GM21390 (cell line): Measurements from ENCODE around the gene PRAF2.

Experiments used
- ATAC-seq: cut with Tn5 transposase; IDR thresholded peaks from one replicate; pipeline ENCODE4 v1.9.1; 2021; ENCODE audit not compliant: unreplicated experiment

The PRAF2 gene

DNA sequence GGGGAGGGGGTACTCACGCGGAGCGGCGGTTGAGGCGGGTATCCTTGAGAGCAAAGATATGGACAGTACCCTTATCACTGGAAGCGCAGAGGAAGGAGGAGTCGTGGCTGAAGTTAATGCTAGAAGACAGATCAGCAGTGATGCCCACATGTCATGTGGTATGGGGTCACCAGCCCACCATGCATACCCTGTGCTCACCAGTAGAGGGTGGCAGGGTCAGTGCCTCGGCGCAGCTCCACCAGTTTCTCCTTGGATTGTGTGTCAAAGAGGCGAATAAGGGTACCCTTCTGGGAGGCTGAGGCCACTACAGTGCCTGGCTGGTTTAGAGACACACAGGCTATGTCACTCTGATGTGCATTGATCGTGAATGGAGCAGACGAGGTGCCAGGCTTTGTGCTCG, 1.5 kb upstream of the PRAF2 start:
- no peak for ATAC-seq

DNA sequence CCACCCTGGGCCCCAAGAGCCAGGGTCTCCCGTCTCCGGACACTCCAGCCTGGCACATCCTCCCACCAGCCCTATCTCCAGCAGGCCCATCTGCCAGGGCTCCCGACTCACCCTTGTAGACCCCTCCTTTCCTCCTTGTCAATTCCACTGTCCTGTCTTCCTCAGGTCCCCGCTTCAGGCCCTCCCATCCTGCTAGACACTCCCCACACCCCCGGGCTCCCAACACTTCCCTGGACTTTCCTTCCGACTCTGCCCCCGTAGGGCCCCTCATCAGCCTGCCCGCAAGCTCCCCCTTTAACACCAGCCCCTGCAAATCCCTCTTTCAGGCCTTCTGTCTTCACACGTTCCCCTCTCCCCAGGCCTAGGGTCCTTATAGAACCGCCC, 1.1 kb downstream of the PRAF2 start:
- ATAC-seq = no peak

DNA sequence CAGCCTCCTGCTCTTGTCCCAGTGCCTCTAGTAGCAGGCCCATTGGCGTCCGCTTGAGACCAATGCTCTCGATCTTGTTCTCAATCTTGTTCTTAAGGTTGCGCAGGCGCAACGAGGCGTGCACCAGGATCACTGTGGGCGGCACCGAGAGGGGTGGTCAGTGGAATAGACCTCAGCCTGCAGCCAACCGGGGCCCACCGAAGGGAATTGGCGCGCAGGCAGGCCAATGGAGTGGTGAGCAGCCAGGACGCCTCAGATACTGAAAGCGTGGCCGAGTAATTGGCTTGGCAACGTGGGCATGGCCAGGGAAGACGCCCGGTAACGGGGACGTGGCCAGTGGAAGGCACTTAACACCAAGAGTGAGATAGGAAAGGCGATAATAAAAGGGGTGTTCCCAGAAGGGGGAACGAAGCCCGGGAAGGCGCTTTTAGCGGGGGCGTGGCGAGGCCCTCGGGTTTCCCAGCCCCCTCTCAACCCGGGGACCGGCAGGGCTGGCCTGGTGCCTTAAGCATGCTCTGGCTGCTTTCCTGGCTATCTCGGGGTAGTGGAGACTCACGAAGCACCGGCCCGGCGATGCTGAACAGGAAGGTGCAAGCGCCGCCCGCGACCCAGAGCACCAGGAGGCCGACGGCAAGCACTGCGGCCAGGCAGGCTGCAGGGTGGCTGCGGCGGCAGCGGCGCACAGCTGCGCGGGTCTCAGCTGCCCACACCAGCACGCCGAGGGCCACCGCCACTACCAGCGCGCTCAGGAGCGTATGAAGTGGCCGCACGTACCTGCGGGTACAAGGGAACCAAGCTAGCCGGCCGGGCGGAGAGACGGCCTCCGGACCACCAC, 1.7 kb downstream of the PRAF2 start:
- ATAC-seq = no peak

DNA sequence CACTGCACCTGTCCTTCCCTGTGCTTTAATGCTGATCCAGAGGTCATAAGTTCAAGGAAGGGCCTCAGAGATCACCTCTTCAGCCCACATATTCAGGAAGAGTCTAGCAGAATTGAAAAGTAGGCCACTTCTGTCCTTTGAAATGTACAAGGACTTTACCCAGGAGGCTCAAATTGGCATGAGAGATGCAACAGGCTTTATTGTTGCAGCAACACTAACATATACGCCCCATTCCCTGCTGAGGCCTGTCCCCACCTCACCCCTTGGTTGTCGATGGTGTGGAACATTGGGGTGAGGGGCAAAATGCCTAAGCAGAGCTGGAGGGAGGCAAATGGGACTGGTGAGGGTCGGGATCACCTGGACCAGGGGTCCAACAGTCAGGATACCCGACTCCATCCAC, 2.8 kb downstream of the PRAF2 start:
- no peak for ATAC-seq

DNA sequence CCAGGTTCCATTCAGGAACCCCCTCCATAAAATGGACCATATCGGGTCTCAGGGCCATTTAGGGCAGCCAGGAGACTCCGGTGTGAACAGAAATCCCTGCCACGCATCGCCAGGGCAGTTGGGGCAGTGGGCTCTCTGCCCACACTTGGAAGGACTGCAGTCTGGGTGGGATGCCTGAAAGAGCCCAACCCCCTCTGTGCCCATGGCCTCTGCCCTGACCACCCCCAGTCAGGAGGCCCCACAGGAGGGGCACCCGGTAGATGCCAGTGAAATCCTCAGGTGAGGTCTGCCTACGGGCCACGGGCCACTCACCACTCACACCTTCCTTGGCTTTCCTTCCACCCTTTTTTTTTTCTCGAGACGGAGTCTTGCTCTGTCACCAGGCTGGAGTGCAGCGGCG, 4.8 kb downstream of the PRAF2 start:
- ATAC-seq = no peak

DNA sequence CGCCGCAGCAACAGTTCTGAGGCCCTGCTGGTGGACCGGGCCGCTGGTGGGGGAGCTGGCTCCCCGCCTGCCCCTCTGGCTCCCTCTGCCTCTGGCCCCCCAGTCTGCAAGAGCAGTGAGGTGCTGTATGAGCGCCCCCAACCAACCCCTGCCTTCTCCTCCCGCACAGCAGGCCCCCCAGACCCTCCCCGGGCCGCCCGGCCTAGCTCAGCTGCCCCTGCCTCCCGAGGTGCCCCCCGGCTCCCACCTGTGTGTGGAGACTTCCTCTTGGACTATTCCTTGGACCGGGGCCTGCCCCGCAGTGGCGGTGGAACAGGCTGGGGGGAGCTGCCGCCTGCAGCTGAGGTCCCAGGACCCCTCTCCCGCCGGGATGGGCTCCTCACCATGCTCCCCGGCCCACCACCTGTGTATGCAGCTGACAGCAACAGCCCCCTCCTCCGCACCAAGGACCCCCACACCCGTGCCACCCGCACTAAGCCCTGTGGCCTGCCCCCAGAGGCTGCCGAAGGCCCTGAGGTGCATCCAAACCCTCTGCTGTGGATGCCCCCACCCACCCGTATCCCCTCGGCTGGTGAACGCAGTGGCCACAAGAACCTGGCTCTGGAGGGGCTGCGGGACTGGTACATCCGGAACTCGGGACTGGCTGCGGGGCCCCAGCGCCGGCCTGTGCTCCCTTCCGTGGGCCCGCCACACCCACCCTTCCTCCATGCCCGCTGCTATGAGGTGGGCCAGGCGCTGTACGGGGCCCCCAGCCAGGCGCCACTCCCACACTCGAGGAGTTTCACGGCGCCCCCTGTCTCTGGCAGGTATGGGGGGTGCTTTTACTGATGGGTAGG, 6.3 kb downstream of the PRAF2 start:
- no peak for ATAC-seq

DNA sequence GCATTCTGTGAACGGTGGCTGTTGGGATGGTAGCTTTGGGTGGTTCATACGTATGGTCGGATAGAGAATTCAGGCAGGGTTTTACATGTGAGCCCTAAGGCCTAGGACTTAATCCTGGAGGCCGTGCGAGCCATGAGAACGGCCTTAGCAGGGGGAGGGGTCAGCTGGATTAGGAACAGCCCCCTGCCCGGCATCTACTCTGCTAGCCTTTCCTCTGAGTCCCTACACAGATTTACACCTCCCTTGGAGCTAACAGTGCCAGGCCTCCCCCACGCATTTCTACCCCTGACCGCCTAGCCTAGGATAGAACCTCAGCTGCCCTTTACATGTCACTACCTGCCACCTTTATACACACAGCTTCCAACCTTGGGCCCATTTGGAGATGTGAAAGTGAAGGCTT, 7.1 kb downstream of the PRAF2 start:
- ATAC-seq = no peak

DNA sequence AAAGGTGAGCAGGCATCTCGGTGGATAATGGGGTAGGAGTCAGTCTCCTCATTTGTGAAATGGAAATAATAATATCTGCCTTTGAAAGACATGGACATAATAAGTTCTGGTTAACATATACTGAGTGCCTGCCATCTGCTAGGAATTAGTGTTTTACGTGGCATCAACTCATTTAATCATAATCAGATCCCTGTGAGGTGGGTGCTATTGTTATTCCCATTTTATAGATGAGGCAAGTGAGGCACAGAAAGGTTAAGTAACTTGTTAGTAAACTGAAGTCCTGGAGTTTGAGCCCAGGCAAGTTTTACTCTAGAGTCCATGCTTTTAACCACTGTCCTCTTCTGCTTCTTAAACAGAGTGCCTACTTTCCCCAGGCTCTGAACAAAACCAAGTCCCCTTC, 7.5 kb downstream of the PRAF2 start:
- ATAC-seq = no peak

DNA sequence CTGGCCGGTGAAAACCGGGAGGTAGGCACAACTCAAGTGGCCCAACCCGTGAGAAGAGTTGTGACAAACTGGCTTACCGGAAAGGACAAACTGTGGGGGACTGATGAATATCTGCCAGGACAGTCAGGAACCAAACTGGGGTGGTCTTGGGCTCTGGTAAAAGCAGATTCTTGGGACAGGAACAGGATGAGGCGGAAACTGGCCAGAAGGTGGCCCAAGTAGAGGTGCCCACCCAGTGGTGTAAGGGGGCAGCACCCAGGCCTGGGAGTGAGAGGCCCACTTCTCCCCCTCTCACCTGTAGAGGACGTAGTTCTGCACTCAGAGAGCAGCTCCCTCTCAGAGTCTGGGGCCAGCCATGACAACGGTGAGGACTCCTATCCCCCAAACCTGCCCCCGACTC, 9.1 kb downstream of the PRAF2 start:
- ATAC-seq = no peak

DNA sequence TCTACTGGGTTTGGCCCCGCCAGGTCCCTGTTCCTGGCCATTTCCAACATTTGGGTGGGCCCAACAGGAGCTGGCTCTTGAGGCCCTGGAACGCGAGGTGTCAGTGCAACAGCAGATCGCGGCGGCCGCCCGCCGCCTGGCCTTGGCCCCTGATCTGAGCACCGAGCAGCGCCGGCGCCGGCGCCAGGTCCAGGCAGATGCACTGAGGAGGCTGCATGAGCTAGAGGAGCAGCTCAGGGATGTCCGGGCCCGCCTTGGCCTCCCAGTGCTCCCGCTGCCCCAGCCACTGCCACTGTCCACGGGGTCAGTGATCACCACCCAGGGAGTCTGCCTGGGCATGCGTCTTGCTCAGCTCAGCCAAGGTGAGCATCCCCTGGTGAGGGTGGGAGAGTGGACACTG, 9.5 kb downstream of the PRAF2 start:
- ATAC-seq = no peak

DNA sequence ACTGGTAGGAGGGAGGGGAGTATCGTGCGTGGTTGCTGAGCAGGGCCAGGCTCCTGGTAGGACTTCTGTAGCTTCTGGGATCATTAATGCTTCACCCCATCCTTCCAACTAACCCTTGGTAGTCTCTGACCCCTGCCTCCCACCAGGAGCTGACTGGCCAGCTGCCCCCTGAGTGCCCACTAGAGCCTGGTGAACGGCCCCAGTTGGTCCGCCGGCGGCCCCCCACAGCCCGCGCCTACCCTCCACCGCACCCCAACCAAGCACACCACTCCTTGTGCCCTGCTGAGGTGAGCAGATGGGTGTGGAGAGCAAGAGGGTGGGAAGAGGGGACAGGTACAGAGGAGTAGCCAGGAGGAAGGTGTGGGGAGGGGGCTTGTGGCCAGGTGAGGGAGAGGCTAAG, 10.1 kb downstream of the PRAF2 start:
- ATAC-seq = no peak

DNA sequence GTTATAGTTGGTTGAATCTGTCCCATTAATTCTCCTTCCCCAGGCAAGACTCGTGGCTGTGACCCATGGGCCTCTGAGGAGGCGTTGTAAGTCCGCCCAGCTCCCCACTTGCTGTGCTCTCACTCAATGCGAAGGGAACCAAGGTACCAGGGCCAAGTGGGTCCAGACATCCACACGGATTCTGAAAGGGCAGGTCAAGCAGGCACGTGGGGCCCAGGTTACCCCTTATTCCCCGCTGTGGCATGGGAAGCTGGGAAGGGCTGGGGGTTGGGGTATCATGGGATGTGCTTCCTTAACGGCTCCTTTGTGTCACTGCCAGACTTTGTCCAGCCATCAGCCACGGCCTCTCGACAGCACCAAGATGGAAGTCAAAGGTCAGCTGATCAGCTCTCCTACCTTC, 11.9 kb downstream of the PRAF2 start:
- no peak for ATAC-seq

DNA sequence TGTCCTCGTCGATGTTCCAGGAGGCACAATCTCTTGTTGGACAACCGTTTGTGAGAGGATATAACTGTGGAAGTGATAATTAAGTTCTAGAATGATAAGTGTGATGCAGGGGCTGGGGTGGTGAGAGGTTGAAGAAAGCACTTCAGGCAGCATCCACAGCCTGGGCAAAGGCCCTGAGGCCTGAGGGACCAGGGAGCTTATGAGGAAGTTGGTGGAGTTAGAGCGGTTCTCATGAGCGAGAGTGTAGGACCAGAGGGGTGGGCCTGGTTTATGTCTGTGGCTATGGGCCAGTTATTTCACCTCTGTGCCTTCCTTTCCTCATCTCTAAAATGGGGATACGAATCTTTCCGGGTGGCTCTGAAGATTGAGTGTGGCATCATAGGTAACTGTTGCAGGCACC, 12.3 kb downstream of the PRAF2 start:
- ATAC-seq = no peak

DNA sequence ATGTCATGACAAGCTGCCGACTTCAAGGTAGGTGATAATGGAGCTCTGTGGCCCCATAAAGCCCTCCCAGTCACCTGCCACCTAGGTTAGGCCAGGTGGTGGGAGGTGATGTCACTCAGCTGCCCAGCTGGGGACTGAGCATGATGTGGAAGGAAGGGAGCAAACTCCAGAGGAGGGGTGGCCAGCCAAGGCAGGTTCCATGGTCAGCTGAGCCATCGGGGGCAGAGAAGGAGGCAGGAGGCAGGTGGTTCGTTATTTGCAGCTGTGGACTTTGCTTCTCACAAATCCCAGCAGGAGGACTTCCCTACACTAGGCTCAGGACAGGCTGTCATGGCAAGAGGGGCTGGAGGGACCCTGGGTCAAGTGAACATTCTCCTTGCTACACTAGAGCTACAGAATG, 12.9 kb downstream of the PRAF2 start:
- no peak for ATAC-seq

DNA sequence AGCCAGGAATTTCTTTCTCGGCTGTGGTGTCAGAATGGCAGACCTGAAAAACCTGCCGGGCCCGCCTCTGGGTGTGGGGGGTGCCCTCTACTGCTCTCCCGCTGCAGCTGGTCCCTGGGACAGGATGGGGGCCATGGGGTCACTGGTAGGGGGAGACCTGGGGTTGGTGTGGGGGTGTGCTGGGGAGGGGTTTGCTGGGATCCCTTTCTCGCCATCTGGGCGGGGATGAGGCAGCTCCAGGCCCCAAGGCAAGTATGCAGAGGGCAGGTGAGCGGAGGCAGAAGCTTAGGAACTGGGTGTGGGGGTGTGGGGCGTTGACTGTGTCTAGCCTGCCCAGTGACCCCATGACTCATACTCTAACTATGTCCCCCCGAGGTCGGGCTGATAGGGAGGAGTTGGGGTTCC, 14.1 kb downstream of the PRAF2 start:
- no peak for ATAC-seq

DNA sequence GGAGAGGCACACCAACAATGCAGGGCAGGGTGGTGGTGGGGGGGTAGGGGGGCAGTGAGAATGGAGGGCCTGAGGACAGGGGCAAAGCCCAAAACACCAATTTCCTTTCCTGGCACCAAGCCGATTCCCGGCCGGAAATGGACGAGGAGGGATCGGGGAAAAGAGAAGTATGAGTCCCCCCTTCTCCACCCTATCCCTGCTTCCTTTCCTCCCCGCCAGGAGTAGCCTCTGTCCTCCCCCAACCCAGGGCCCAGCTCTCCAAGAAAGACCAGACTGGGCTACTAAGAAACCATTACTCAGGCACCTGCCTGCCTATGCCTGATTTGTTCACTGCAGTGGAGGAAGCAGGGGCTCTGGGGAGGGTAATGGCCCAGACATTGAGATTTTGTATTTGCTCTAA, 14.6 kb downstream of the PRAF2 start:
- ATAC-seq = no peak

DNA sequence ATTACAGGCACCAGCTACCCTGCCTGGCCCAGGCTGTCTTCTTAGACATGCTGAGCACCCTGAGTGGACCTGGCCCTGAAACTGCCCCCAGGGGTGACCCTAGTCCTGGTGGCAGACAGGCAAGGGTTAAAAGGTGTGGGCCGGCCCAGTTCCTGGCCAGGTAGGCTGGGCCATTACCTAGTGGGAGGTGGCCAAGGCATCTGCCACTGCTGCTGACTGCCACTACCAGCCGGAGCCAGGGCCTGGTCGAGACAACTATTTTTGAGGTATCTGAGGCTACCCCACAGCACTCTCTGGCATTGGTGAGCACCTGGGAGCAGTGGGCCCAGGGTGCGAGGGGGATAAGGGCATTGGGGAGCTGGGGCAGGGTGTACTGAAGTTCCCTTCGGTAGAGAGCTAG, 15.0 kb downstream of the PRAF2 start, which contains the start of gene CCDC120:
Gene CCDC120, plus strand, starts transcription at position 206 of the 400 bp plus-strand sequence. CDS start 3,043 bp downstream, outside the sequence.
- ATAC-seq = no peak

DNA sequence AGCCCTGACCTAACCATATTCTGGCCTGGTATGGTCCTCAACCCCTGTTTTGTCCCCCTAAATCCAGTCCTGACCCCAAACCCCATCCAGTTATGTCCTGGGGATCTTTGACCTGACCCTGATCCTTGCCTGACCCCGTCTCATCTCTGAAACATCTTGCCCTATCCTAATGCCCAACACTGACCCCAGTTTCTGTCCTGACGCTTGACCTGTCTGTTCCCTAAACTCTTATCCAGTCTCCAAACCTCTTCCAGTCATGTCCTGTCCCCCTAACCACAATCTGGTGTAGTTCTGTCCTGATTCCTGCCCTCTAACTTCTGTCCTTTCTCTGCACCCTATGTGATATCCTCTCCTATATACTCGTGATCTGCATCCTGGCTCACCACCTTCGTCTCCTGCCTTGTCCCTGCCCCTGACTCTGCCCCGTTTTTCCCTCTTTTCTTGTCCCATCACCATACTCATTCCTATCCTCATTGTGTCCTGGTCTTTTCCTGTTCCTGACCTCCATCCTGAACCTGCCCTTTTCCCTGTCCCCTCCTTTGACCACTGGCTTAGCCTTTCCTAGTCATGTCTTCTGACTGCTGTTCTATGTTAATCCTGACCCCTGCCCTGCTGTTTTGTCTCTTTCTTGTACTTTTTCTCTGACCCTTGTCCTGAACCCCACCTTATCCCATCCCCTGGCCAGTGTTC, 19.6 kb downstream of the PRAF2 start:
- ATAC-seq = no peak

DNA sequence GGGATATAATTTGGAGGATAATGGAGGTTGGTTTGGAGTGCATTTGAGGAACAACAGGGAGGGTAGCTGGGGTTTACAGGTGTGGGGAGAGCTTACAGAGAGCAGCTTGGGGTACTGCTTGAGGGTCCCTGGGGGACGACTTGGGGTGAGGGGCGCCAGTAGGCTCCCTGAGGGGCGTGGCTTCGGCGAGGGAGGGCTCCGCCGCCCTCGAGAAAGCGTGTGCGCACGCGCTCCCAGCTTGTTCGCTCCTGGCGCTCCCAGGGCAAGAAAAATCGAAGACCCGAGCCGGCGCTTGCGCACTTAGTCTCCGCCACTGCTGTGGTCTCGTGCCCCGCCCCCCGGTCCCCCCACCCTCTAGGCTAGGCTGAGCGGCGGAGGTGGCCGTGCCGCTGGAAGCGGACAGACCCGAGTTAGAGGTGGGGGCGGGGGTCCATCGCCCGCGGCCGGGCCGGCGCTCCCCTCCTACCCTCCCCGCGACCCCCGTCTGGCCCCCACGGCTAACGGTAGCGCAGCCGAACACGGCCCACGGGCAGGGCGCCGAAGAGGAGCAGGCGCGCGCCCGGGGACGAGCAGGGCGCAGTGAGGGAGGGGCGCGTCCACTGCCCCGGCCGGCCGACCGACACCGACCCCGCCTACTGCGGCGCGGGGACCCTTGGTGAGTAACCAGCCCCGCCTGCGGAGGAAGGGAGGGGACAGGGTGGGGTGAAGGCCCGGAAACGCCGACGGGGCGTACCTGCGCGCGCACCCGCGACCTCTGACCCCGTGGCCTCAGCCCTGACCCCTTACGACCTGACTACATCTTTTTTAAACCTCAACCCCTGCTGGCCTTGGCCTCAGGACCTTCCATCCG, 20.4 kb downstream of the PRAF2 start:
- ATAC-seq = no peak

DNA sequence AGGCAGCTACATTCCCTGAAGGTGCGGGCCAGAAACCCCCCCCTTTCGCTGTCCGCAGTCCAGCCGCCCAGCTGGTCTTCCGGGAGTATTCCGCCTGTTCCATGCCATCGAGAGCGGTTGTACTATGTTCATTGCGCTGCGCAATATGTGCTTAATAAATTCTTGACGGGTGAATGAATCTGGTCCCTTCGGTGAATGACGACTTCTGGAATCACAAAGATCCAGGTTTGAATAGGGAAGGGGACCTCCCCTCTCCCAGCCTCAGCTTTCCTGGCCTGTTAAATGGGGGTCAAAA, 29.9 kb downstream of the PRAF2 start:
- ATAC-seq = no peak
